Measurements from ENCODE around the gene GUSB.

DNA sequence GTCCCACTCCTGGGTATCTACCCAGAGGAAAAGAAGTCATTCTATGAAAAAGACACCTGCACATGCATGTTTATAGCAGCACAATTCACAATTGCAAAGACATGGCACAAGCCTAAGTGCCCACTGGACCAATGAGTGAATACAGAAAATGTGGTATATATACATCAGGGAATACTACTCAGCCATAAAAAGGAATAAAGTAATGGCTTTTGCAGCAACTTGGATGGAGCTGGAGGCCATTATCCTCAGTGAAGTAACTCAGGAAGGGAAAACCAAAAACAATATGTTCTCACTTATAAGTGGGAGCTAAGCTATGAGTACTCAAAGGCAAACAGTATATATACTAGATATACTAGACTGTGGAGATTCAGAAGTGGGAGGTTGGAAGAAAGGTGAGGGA lies 55.4 kb downstream of the GUSB start:
- TF ChIP-seq POU2F2 (IDR thresholded peaks at IDR 0.05; ENCODE audit: low read depth, low read length) (no peak), PAX5 (IDR thresholded peaks at IDR 0.05; ENCODE audit: insufficient read depth, low read length, severe bottlenecking) (no peak)
